ENCODE results near the gene ADCY9. TPM values are rescaled to one million over a fixed set of nuclear protein-coding genes. Genes with fewer than 3 reads are reported as not detected.

ADCY9 gene
- total RNA-seq, 1 donor from 2014 or later = 11.4 TPM

DNA sequence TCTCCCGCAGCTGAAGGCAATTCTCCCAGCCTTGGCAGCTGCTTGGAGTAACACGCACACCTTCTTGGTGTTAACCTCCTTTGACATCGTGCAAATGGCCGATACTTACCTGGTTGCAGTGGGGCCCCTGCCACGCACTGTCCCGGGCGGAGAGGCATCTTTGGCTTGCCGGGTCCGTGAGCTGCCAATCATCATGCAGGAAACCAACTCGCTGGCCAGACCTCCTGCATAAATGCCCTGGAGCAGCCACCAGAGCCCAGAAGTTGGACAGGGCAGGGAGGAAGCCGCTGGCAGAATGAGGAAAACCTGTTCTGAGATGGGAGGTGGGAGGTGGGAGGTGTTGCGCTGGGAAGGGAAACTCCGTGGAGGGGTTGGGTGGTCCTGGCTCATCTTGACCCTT is 194.0 kb downstream of the ADCY9 start:
- H3K36me3 ChIP-seq (ENCODE audit: insufficient read depth, low read length) = no peaks in the 10 kb centered on the region
- peaks cover 3% of the 10 kb centered on the region for H3K36me3 Mint-ChIP-seq (ENCODE audit: low read depth, unreplicated experiment)

DNA sequence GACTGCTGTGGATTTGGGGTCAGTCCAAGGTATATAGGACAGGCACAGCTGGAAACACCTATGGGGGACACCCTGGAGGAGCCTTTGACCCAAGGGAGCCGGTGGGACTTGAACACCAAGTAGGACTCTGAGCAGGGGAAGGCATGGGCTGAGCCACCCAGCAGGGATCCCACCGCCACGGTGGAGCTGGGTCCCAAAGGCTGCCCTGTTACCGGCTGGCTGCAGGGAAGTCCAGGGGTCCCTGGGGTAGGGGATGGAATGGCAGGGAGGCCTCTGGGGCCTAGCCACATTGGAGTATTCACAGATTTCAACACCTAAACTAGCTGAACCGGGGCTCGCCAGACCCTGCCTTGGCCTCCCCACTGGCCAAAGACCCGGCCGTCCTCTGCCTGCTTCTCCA is 196.0 kb downstream of the ADCY9 start:
- Mint-ChIP-seq H3K4me3 (ENCODE audit: unreplicated experiment) (no peak overlapping the region), H3K4me1 (ENCODE audit: low read depth, unreplicated experiment) (no peaks in the 10 kb centered on the region), H3K27me3 (ENCODE audit: low read depth, unreplicated experiment) (peaks cover 12% of the 10 kb centered on the region), H3K27ac (ENCODE audit: unreplicated experiment) (no peak overlapping the region), H3K36me3 (ENCODE audit: low read depth, unreplicated experiment) (peaks cover 3% of the 10 kb centered on the region), H3K9me3 (ENCODE audit: unreplicated experiment) (peaks cover 25% of the 10 kb centered on the region)
- no peak for FAIRE-seq
- H3K27ac ChIP-seq (ENCODE audit: low read depth, low read length) = no peak overlapping the region
- H3K4me3 ChIP-seq (ENCODE audit: insufficient read depth, low read depth, low read length) = no peak overlapping the region
- H3K9me3 ChIP-seq (ENCODE audit: insufficient read depth, low read depth, low read length) = peaks cover 11% of the 10 kb centered on the region
- H3K36me3 ChIP-seq (ENCODE audit: insufficient read depth, low read length) = no peaks in the 10 kb centered on the region
- no peak overlapping the region for H3K4me2 ChIP-seq (ENCODE audit: low read length)
- DNase-seq (ENCODE audit: low read depth) = no peak
- TF ChIP-seq EZH2 (IDR thresholded peaks at IDR 0.05; ENCODE audit: insufficient read depth, low read length) = no peak
- TF ChIP-seq, protein P1, sequence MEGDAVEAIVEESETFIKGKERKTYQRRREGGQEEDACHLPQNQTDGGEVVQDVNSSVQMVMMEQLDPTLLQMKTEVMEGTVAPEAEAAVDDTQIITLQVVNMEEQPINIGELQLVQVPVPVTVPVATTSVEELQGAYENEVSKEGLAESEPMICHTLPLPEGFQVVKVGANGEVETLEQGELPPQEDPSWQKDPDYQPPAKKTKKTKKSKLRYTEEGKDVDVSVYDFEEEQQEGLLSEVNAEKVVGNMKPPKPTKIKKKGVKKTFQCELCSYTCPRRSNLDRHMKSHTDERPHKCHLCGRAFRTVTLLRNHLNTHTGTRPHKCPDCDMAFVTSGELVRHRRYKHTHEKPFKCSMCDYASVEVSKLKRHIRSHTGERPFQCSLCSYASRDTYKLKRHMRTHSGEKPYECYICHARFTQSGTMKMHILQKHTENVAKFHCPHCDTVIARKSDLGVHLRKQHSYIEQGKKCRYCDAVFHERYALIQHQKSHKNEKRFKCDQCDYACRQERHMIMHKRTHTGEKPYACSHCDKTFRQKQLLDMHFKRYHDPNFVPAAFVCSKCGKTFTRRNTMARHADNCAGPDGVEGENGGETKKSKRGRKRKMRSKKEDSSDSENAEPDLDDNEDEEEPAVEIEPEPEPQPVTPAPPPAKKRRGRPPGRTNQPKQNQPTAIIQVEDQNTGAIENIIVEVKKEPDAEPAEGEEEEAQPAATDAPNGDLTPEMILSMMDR (IDR thresholded peaks at IDR 0.05; ENCODE audit: insufficient read depth, low read depth, low read length) = no peak
- H3K79me2 ChIP-seq (ENCODE audit: insufficient read depth, low read length) = no peaks in the 10 kb centered on the region
- H3K27me3 ChIP-seq (ENCODE audit: insufficient read depth, low read length) = peaks cover 2% of the 10 kb centered on the region
- H2AFZ ChIP-seq (ENCODE audit: low read depth, low read length) = no peak overlapping the region
- no peaks in the 10 kb centered on the region for H3K4me1 ChIP-seq (ENCODE audit: insufficient read depth, low read length)
- no peak overlapping the region for H3K9ac ChIP-seq (ENCODE audit: low read length)
- H4K20me1 ChIP-seq (ENCODE audit: insufficient read depth, low read length) = no peaks in the 10 kb centered on the region

More for the DNA sequence above, 194.0 kb downstream of the ADCY9 start:
- TF ChIP-seq, protein P1 (IDR thresholded peaks at IDR 0.05; ENCODE audit: insufficient read depth, low read depth, low read length) = no peak
- no peak for TF ChIP-seq EZH2 (IDR thresholded peaks at IDR 0.05; ENCODE audit: insufficient read depth, low read length)
- Histone ChIP-seq H2AFZ (ENCODE audit: low read depth, low read length) (no peak overlapping the region), H3K4me3 (ENCODE audit: insufficient read depth, low read depth, low read length) (no peak overlapping the region), H4K20me1 (ENCODE audit: insufficient read depth, low read length) (no peaks in the 10 kb centered on the region), H3K27ac (ENCODE audit: low read depth, low read length) (no peak overlapping the region), H3K4me1 (ENCODE audit: insufficient read depth, low read length) (no peaks in the 10 kb centered on the region), H3K9me3 (ENCODE audit: insufficient read depth, low read depth, low read length) (peaks cover 8% of the 10 kb centered on the region), H3K79me2 (ENCODE audit: insufficient read depth, low read length) (no peaks in the 10 kb centered on the region), H3K4me2 (ENCODE audit: low read length) (no peak overlapping the region), H3K9ac (ENCODE audit: low read length) (no peak overlapping the region), H3K27me3 (ENCODE audit: insufficient read depth, low read length) (peaks cover 2% of the 10 kb centered on the region)
- FAIRE-seq (no peak), DNase-seq (ENCODE audit: low read depth) (no peak)
- Mint-ChIP-seq H3K27me3 (ENCODE audit: low read depth, unreplicated experiment) (peaks cover 17% of the 10 kb centered on the region), H3K4me1 (ENCODE audit: low read depth, unreplicated experiment) (no peaks in the 10 kb centered on the region), H3K4me3 (ENCODE audit: unreplicated experiment) (no peak overlapping the region), H3K27ac (ENCODE audit: unreplicated experiment) (no peak overlapping the region), H3K9me3 (ENCODE audit: unreplicated experiment) (peaks cover 18% of the 10 kb centered on the region)

DNA sequence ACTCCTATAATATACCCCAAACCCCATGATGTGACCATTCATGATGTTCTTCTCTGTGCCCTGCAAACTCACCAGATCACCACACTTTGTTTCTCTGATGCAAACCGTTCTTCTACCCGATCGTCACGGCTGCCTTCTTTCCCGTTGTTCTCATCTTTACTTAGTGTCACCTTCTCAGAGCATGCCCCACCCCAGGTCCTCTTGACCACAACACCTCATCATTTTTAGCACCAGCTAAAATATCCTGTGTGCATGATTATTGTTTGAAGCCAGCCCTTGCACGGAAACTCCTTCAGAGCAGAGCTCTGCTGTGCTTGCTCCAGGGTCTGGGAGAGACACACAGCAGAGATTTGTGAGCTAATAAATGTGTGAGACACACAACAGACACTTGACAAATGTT is 196.8 kb downstream of the ADCY9 start:
- Histone ChIP-seq H3K4me2 (ENCODE audit: low read length) (no peak overlapping the region), H3K36me3 (ENCODE audit: insufficient read depth, low read length) (no peaks in the 10 kb centered on the region), H3K9me3 (ENCODE audit: insufficient read depth, low read depth, low read length) (peaks cover 11% of the 10 kb centered on the region), H3K4me1 (ENCODE audit: insufficient read depth, low read length) (no peaks in the 10 kb centered on the region), H3K27me3 (ENCODE audit: insufficient read depth, low read length) (peaks cover 2% of the 10 kb centered on the region), H3K79me2 (ENCODE audit: insufficient read depth, low read length) (no peaks in the 10 kb centered on the region), H3K4me3 (ENCODE audit: insufficient read depth, low read depth, low read length) (no peak overlapping the region), H2AFZ (ENCODE audit: low read depth, low read length) (no peak overlapping the region), H4K20me1 (ENCODE audit: insufficient read depth, low read length) (no peaks in the 10 kb centered on the region), H3K9ac (ENCODE audit: low read length) (no peak overlapping the region), H3K27ac (ENCODE audit: low read depth, low read length) (no peak overlapping the region)
- FAIRE-seq (no peak), DNase-seq (ENCODE audit: low read depth) (no peak)
- H3K27ac Mint-ChIP-seq (ENCODE audit: unreplicated experiment) = no peak overlapping the region
- H3K4me3 Mint-ChIP-seq (ENCODE audit: unreplicated experiment) = no peak overlapping the region
- peaks cover 14% of the 10 kb centered on the region for H3K27me3 Mint-ChIP-seq (ENCODE audit: low read depth, unreplicated experiment)
- H3K9me3 Mint-ChIP-seq (ENCODE audit: unreplicated experiment) = peaks cover 25% of the 10 kb centered on the region
- TF ChIP-seq EZH2 (IDR thresholded peaks at IDR 0.05; ENCODE audit: insufficient read depth, low read length) = no peak
- TF ChIP-seq, protein P1 (IDR thresholded peaks at IDR 0.05; ENCODE audit: insufficient read depth, low read depth, low read length) = no peak
- H3K4me1 Mint-ChIP-seq (ENCODE audit: low read depth, unreplicated experiment) = no peaks in the 10 kb centered on the region
- peaks cover 3% of the 10 kb centered on the region for H3K36me3 Mint-ChIP-seq (ENCODE audit: low read depth, unreplicated experiment)

Measured in astrocyte (in vitro differentiated cells and primary cell).